Astrocyte (in vitro differentiated cells and primary cell): ENCODE results near the gene TEX101. TPM values are rescaled to one million over a fixed set of nuclear protein-coding genes. Genes with fewer than 3 reads are reported as not detected.

Experiments
- DNase-seq: peaks from one replicate; pipeline ENCODE4 v3.0.0-alpha.2; 2010; ENCODE audit warnings: low read depth
- FAIRE-seq: peaks from 2 replicates; lab custom pipeline; 2011; peaks lifted over from hg19 to GRCh38; lab: Jason Lieb, UNC
- H2AFZ ChIP-seq: 2 replicates; pipeline ENCODE4 v1.6.0; 2012; ENCODE audit warnings: low read depth, low read length, inconsistent platforms
- H3K27ac ChIP-seq: 2 replicates; pipeline ENCODE4 v1.5.1; 2011; ENCODE audit warnings: low read depth, low read length, inconsistent platforms
- H3K27me3 ChIP-seq: 2 replicates; pipeline ENCODE4 v1.6.0; 2011; ENCODE audit warnings: low read length, inconsistent platforms; ENCODE audit not compliant: insufficient read depth
- H3K36me3 ChIP-seq: 2 replicates; pipeline ENCODE4 v1.5.1; 2011; ENCODE audit warnings: low read length, inconsistent platforms; ENCODE audit not compliant: insufficient read depth
- H3K4me1 ChIP-seq: 2 replicates; pipeline ENCODE4 v1.5.1; 2011; ENCODE audit warnings: low read length, inconsistent platforms; ENCODE audit not compliant: insufficient read depth
- H3K4me2 ChIP-seq: 2 replicates; pipeline ENCODE4 v1.6.0; 2012; ENCODE audit warnings: low read length, inconsistent platforms
- H3K4me3 ChIP-seq: 2 replicates; pipeline ENCODE4 v1.5.1; 2011; ENCODE audit warnings: low read depth, mild to moderate bottlenecking, low read length, inconsistent platforms; ENCODE audit not compliant: insufficient read depth
- H3K79me2 ChIP-seq: 2 replicates; pipeline ENCODE4 v1.6.0; 2012; ENCODE audit warnings: mild to moderate bottlenecking, low read length, inconsistent platforms; ENCODE audit not compliant: insufficient read depth
- H3K9ac ChIP-seq: 2 replicates; pipeline ENCODE4 v1.6.0; 2012; ENCODE audit warnings: mild to moderate bottlenecking, low read length, inconsistent platforms
- H3K9me3 ChIP-seq: 2 replicates; pipeline ENCODE4 v1.5.1; 2012; ENCODE audit warnings: low read depth, mild to moderate bottlenecking, low read length, inconsistent platforms; ENCODE audit not compliant: insufficient read depth
- H4K20me1 ChIP-seq: 2 replicates; pipeline ENCODE4 v1.6.0; 2012; ENCODE audit warnings: low read length, inconsistent platforms; ENCODE audit not compliant: insufficient read depth
- H3K27ac Mint-ChIP-seq: one replicate; pipeline ENCODE4 v1.8.0; 2021; ENCODE audit warnings: mild to moderate bottlenecking, mixed read lengths; ENCODE audit not compliant: unreplicated experiment
- H3K27me3 Mint-ChIP-seq: one replicate; pipeline ENCODE4 v1.8.0; 2021; ENCODE audit warnings: low read depth, mixed read lengths; ENCODE audit not compliant: unreplicated experiment
- H3K36me3 Mint-ChIP-seq: one replicate; pipeline ENCODE4 v1.8.0; 2021; ENCODE audit warnings: low read depth, mixed read lengths; ENCODE audit not compliant: unreplicated experiment
- H3K4me1 Mint-ChIP-seq: one replicate; pipeline ENCODE4 v1.8.0; 2021; ENCODE audit warnings: low read depth, mixed read lengths; ENCODE audit not compliant: unreplicated experiment
- H3K4me3 Mint-ChIP-seq: one replicate; pipeline ENCODE4 v1.8.0; 2021; ENCODE audit warnings: mild to moderate bottlenecking, moderate library complexity, mixed read lengths; ENCODE audit not compliant: unreplicated experiment
- H3K9me3 Mint-ChIP-seq: one replicate; pipeline ENCODE4 v1.8.0; 2021; ENCODE audit warnings: mild to moderate bottlenecking, mixed read lengths; ENCODE audit not compliant: unreplicated experiment
- EZH2 ChIP-seq: IDR thresholded peaks from 2 replicates; pipeline ENCODE4 v1.6.1; 2012; ENCODE audit warnings: mild to moderate bottlenecking, low read length, inconsistent platforms; ENCODE audit not compliant: insufficient read depth
- total RNA-seq: library from RNA; stranded (reverse); gene quantifications from 2 replicates; pipeline ENCODE4 v1.2.1, GENCODE V29; 2021
- TF ChIP-seq, protein P1 (sequence below): IDR thresholded peaks from 2 replicates; pipeline ENCODE4 v1.5.1; 2011; ENCODE audit warnings: low read depth, mild to moderate bottlenecking, inconsistent platforms, low read length, moderate library complexity; ENCODE audit not compliant: insufficient read depth

TEX101 gene
- total RNA-seq, 1 donor from 2014 or later: not detected

DNA sequence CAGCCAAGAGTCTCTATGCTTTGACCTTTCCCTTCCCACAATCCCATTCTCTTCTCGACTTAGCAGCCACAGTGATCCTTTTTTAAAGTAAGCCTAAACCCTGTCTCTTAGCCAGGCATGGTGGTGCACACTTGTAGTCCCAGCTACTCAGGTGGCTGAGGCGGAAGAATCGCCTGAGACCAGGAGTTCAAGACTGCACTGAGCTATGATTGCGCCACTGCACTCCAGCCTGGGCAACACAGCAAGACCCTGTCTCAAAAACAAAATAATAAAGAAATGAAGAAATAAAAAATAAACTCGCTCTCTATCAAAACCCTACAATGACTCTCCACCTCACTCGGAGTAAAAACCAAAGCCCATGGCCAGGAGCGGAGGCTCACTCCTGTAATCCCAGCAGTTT is 14.7 kb downstream of the TEX101 start:
- FAIRE-seq (no peak), DNase-seq (no peak)
- H3K9me3 ChIP-seq: no peaks in the 10 kb centered on the region
- Mint-ChIP-seq H3K9me3 (no peaks in the 10 kb centered on the region), H3K4me1 (no peaks in the 10 kb centered on the region), H3K27me3 (peaks cover 6% of the 10 kb centered on the region), H3K36me3 (no peaks in the 10 kb centered on the region), H3K27ac (no peak overlapping the region), H3K4me3 (no peak overlapping the region)
- no peaks in the 10 kb centered on the region for H3K79me2 ChIP-seq
- no peak overlapping the region for H3K9ac ChIP-seq
- peaks cover 4% of the 10 kb centered on the region for H3K4me1 ChIP-seq
- H2AFZ ChIP-seq: no peak overlapping the region
- no peak overlapping the region for H3K4me2 ChIP-seq
- H3K27ac ChIP-seq: no peak overlapping the region
- no peaks in the 10 kb centered on the region for H3K36me3 ChIP-seq
- H4K20me1 ChIP-seq: no peaks in the 10 kb centered on the region
- H3K27me3 ChIP-seq: no peaks in the 10 kb centered on the region
- no peak for TF ChIP-seq EZH2
- TF ChIP-seq, protein P1, sequence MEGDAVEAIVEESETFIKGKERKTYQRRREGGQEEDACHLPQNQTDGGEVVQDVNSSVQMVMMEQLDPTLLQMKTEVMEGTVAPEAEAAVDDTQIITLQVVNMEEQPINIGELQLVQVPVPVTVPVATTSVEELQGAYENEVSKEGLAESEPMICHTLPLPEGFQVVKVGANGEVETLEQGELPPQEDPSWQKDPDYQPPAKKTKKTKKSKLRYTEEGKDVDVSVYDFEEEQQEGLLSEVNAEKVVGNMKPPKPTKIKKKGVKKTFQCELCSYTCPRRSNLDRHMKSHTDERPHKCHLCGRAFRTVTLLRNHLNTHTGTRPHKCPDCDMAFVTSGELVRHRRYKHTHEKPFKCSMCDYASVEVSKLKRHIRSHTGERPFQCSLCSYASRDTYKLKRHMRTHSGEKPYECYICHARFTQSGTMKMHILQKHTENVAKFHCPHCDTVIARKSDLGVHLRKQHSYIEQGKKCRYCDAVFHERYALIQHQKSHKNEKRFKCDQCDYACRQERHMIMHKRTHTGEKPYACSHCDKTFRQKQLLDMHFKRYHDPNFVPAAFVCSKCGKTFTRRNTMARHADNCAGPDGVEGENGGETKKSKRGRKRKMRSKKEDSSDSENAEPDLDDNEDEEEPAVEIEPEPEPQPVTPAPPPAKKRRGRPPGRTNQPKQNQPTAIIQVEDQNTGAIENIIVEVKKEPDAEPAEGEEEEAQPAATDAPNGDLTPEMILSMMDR: no peak
- H3K4me3 ChIP-seq: no peak overlapping the region

DNA sequence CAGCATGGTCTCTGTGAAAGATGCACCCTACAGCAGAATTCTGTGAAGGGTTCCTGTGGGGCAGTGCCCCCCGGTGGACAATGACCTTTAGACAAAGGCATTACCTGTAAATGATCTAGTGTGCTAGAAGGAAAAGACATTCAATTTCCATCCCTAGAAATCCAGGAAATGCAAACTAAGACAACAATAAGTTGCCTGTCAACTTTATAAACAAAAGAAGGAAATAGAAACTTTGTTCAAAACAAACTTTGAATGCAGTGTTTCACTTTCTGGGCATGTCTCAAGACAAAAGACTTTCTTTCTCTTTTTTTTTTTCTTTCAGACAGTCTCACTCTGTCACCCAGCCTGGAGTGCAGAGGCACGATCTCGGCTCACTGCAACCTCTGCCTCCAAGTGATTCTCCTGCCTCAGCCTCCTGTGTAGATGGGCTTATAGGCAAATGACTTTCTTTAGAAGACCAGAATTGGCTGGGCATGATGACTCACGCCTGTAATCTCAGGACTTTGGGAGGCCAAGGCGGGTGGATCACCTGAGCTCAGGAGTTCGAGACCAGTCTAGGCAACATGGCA is 15.5 kb downstream of the TEX101 start:
- Mint-ChIP-seq H3K9me3 (no peaks in the 10 kb centered on the region), H3K27ac (peak overlapping the region; percentile 47), H3K27me3 (peaks cover 2% of the 10 kb centered on the region), H3K36me3 (no peaks in the 10 kb centered on the region), H3K4me3 (no peak overlapping the region), H3K4me1 (no peaks in the 10 kb centered on the region)
- Histone ChIP-seq H3K27me3 (no peaks in the 10 kb centered on the region), H3K9ac (no peak overlapping the region), H3K27ac (no peak overlapping the region), H3K4me1 (peaks cover 4% of the 10 kb centered on the region), H3K4me2 (no peak overlapping the region), H3K79me2 (no peaks in the 10 kb centered on the region), H3K36me3 (no peaks in the 10 kb centered on the region), H3K4me3 (no peak overlapping the region), H4K20me1 (no peaks in the 10 kb centered on the region), H2AFZ (no peak overlapping the region), H3K9me3 (no peaks in the 10 kb centered on the region)
- FAIRE-seq (no peak), DNase-seq (no peak)
- TF ChIP-seq, protein P1: no peak
- no peak for TF ChIP-seq EZH2

GRCh38 chr19:43430976-43431375 is 16.3 kb downstream of the TEX101 start:
- Mint-ChIP-seq H3K36me3 (no peaks in the 10 kb centered on the region), H3K27ac (peak overlapping the region; percentile 47), H3K27me3 (peaks cover 2% of the 10 kb centered on the region), H3K4me3 (no peak overlapping the region), H3K9me3 (no peaks in the 10 kb centered on the region), H3K4me1 (no peaks in the 10 kb centered on the region)
- no peak for FAIRE-seq
- Histone ChIP-seq H3K27ac (no peak overlapping the region), H3K79me2 (no peaks in the 10 kb centered on the region), H2AFZ (no peak overlapping the region), H3K4me2 (no peak overlapping the region), H3K9me3 (no peaks in the 10 kb centered on the region), H3K4me3 (no peak overlapping the region), H3K4me1 (peaks cover under 1% of the 10 kb centered on the region), H3K36me3 (no peaks in the 10 kb centered on the region), H4K20me1 (no peaks in the 10 kb centered on the region), H3K27me3 (no peaks in the 10 kb centered on the region), H3K9ac (no peak overlapping the region)
- DNase-seq: no peak
- TF ChIP-seq, protein P1: no peak
- no peak for TF ChIP-seq EZH2
